CD4-positive, CD25-positive, alpha-beta regulatory T cell (primary cell): Measurements from ENCODE around the gene RAB43. TPM values are rescaled to one million over a fixed set of nuclear protein-coding genes. Genes with fewer than 3 reads are reported as not detected.

Experiments used
- ATAC-seq, 2 donors: fragments of 150-1000 bp; cut with Tn5 transposase; one replicate each; pipeline ENCODE4 v1.10.0; 2021; ENCODE audit warnings: low read depth in 2 of 2, moderate number of reproducible peaks in 2 of 2, moderate library complexity in 1 of 2
- DNase-seq, 3 donors: peaks; one replicate each; pipeline versions ENCODE4 v3.0.0 to v3.0.0-alpha.2; 2012 to 2022; ENCODE audit warnings: mixed read lengths in 1 of 3
- H3K27ac ChIP-seq: one replicate; pipeline ENCODE4 v1.7.0; 2013; ENCODE audit warnings: mild to moderate bottlenecking, low read length; ENCODE audit not compliant: insufficient read depth, poor library complexity, severe bottlenecking
- H3K27me3 ChIP-seq: one replicate; pipeline ENCODE4 v1.7.0; 2013; ENCODE audit warnings: low read length; ENCODE audit not compliant: control insufficient read depth, insufficient read depth
- H3K36me3 ChIP-seq: one replicate; pipeline ENCODE4 v1.7.0; 2013; ENCODE audit warnings: mild to moderate bottlenecking, low read length, moderate library complexity; ENCODE audit not compliant: control insufficient read depth, insufficient read depth
- H3K4me1 ChIP-seq: 2 replicates; pipeline ENCODE4 v1.7.0; 2013; ENCODE audit warnings: mild to moderate bottlenecking, low read length; ENCODE audit not compliant: insufficient read depth, control insufficient read depth, poor library complexity, severe bottlenecking
- H3K4me3 ChIP-seq: one replicate; pipeline ENCODE4 v1.7.0; 2013; ENCODE audit warnings: low read depth, mild to moderate bottlenecking, low read length, moderate library complexity
- H3K9me3 ChIP-seq, 2 experiments: 1 replicate in 1 of 2; 2 replicates in 1 of 2; pipeline ENCODE4 v1.7.0; 2013; ENCODE audit warnings: low read length in 2 of 2, mild to moderate bottlenecking in 1 of 2, moderate library complexity in 1 of 2; ENCODE audit not compliant: control insufficient read depth in 2 of 2
- H3K27ac Mint-ChIP-seq, 3 donors: one replicate each; pipeline ENCODE4 v1.8.0; 2020 to 2022; ENCODE audit warnings: mild to moderate bottlenecking in 3 of 3, mixed read lengths in 3 of 3, moderate library complexity in 2 of 3
- H3K27me3 Mint-ChIP-seq: one replicate; pipeline ENCODE4 v1.8.0; 2022; ENCODE audit warnings: mild to moderate bottlenecking, mixed read lengths
- H3K36me3 Mint-ChIP-seq: one replicate; pipeline ENCODE4 v1.8.0; 2020; ENCODE audit warnings: mixed read lengths
- H3K4me1 Mint-ChIP-seq, 4 donors: one replicate each; pipeline ENCODE4 v1.8.0; 2020 to 2022; ENCODE audit warnings: mixed read lengths in 4 of 4, mild to moderate bottlenecking in 1 of 4
- H3K4me3 Mint-ChIP-seq, 4 donors: one replicate each; pipeline ENCODE4 v1.8.0; 2020 to 2022; ENCODE audit warnings: mild to moderate bottlenecking in 4 of 4, mixed read lengths in 4 of 4, moderate library complexity in 3 of 4
- H3K9me3 Mint-ChIP-seq, 7 donors: one replicate each; pipeline ENCODE4 v1.8.0; 2020 to 2022; ENCODE audit warnings: mixed read lengths in 7 of 7, mild to moderate bottlenecking in 3 of 7, moderate library complexity in 2 of 7
- polyA plus RNA-seq, 4 donors: library from polyadenylated mRNA; unstranded; fragments of 300-500 nt; fragmentation: Illumina TruSeq; gene quantifications; one replicate each; pipeline ENCODE4 v1.2.3, GENCODE V29; 2021
- total RNA-seq: library from RNA; stranded (reverse); gene quantifications from one replicate; pipeline ENCODE4 v1.2.3, GENCODE V29; 2022

RAB43 gene
- total and polyA plus RNA-seq, 5 donors from 2014 or later: 14.5 to 57.2 (median 21.8) TPM

DNA sequence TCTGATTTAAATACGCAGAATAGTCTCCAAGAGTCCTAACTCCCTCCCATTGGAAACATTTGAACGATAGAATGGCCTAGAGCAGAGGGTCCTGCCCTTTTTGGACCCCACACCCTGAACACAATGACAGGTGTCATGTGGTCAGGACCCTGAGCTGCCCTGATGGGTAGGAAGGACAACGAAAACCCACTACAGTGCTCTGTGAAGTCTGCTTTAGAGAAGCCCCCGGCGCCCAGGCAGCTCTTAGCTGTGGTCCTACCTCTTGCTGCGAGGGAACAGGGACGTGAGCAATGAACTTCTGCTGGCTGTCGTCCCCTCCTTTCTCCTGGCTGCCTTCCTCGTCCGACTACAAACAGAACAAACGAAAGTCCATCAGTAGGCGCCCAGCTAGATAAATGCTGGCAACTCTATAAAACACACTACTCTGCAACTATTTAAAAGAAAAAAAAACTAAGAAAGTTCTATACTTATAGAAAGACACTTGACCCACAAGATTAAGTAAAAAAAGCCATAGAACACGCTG is 8.7 kb upstream of the RAB43 start:
- no peaks in the 10 kb centered on the region for H3K4me1 ChIP-seq
- H3K27ac Mint-ChIP-seq: no peak overlapping the region
- H3K36me3 ChIP-seq: peaks cover 58% of the 10 kb centered on the region

DNA sequence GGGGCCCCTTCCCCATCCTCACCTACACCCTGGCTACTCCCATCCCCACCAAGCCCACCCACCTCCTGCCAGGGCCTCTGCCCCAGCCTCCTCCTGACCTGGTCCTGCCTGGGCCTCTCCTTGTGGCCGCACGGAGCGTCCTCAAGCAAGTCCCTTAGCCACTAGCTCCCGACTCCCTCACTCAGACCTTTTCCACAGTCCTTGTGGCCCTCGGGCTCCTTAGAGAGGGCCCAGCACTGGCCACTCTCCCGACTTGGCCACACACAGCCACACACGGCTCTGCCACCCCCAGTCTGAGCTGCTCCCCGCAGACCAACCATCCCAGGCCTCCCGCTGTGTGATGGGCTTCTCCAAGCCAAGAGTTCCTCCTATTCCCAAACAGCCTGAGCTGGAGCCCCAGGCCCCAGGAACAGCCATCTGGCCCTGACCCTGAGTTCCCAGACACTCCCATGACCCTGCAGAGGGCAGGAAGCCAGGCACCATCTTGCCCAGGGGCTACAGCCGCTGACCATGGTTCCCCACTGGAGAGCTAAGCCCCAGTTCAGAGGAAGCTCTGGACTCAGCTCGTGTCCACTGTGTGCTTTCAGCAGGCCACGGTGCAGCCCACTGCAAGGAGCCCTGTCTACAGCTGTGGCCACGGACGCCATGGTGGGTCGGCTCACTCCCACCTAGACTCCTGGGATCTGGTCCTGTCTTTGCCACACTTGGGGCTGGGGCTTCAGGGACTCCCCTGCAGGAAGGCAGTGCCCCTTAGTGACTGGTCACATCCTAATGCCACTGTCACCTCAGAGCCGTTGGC is 7.0 kb upstream of the RAB43 start:
- Histone ChIP-seq H3K4me1 (peaks cover 3% of the 10 kb centered on the region), H3K27me3 (no peaks in the 10 kb centered on the region), H3K36me3 (peaks cover 44% of the 10 kb centered on the region), H3K4me3 (no peak overlapping the region), H3K27ac (no peak overlapping the region), H3K9me3 (no peaks in the 10 kb centered on the region)
- H3K36me3 Mint-ChIP-seq: peaks cover 44% of the 10 kb centered on the region
- peaks cover 8 to 23% (median 12%) of the 10 kb centered on the region in 4 donors for H3K4me1 Mint-ChIP-seq
- no peak overlapping the region for H3K27ac Mint-ChIP-seq
- no peaks in the 10 kb centered on the region for H3K27me3 Mint-ChIP-seq
- H3K9me3 Mint-ChIP-seq: peaks cover 0 to 1% (median 0%) of the 10 kb centered on the region in 7 donors
- DNase-seq: no peak
- peak overlapping the region in 1 of 4 donors; percentile 65 for H3K4me3 Mint-ChIP-seq
- no peak for ATAC-seq

More for the DNA sequence above, 8.7 kb upstream of the RAB43 start:
- no peak for DNase-seq
- no peaks in the 10 kb centered on the region for H3K27me3 Mint-ChIP-seq
- peaks cover 6 to 20% (median 10%) of the 10 kb centered on the region in 4 donors for H3K4me1 Mint-ChIP-seq
- peaks cover 53% of the 10 kb centered on the region for H3K36me3 Mint-ChIP-seq
- no peak overlapping the region for H3K4me3 Mint-ChIP-seq
- Histone ChIP-seq H3K27me3 (no peaks in the 10 kb centered on the region), H3K9me3 (no peaks in the 10 kb centered on the region), H3K27ac (no peak overlapping the region), H3K4me3 (no peak overlapping the region)
- no peak for ATAC-seq
- peaks cover 0 to 1% (median 0%) of the 10 kb centered on the region in 7 donors for H3K9me3 Mint-ChIP-seq

DNA sequence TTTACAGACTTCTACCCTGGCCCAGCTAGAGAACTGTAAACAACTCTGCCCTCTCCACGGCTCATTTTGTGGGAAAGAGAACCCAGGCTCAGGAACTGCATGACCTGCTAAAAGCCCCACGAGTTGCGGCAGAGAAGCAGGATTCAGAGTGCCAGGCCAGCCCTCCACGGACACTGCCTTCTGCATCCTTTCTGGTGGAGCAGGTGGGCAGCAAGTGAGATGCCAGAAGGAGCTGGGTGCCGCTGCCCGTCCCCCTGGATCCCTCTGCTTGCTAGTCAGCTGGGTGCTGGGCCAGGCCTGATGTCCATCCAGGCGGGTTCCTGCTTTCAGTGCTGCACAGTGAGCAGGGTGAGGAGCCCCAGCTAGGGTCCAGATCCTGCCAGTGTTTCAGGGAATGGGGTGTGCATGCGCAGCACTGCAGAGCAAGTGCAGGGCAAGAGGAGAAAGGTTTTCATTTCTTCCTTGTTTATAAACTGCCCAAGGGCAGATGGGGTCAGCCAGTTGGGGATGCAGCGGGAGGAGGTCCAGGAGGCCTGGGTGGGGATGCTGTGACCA is 5.2 kb upstream of the RAB43 start:
- H3K36me3 ChIP-seq: peaks cover 28% of the 10 kb centered on the region
- H3K4me1 Mint-ChIP-seq: peaks cover 8 to 25% (median 16%) of the 10 kb centered on the region in 4 donors
- H3K36me3 Mint-ChIP-seq: peaks cover 28% of the 10 kb centered on the region
- peak overlapping the region; percentile 26 to 89 (median 54) for H3K27ac Mint-ChIP-seq
- H3K4me1 ChIP-seq: peaks cover 20% of the 10 kb centered on the region
- H3K9me3 ChIP-seq: no peaks in the 10 kb centered on the region
- H3K27me3 Mint-ChIP-seq: no peaks in the 10 kb centered on the region
- DNase-seq (no peak), ATAC-seq (no peak)
- no peak overlapping the region for H3K27ac ChIP-seq
- H3K4me3 Mint-ChIP-seq: peak overlapping the region in 1 of 4 donors; percentile 73
- no peaks in the 10 kb centered on the region for H3K27me3 ChIP-seq
- no peak overlapping the region for H3K4me3 ChIP-seq
- no peaks in the 10 kb centered on the region for H3K9me3 Mint-ChIP-seq

DNA sequence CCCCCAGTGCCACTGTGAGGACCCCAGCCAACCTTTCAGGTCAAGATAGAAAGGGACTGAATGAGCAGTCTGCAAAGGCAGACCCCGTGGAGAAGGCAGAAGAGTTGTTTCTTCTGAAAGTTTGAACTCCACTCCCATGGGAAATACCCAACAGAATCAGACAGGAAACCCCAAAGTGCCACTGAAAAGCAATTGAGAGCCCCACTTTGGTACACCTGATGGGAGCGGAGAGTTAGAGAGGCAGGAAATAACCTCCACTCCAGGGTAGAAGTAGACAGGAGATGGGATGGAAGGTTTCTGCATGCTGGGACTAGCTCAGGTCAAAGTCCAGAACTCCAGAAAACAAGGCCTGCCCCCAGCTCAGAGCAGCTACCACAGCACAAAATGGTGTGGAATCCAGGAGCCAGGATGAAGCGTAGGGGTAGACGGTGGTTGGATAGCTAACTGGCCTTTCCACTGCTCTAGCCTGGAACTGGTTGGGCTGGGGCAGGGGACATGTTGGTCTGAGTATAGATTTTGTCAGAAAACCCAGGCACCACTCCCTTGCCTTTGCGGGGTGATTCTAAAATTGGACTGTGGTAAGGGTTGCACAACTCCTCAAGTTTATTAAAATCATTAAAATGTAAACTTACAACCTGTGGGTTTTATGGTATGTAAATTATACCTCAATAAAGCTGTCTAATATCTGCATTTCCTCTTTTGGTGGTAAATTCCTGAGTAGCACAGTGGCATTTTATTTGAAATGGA is 1.9 kb upstream of the RAB43 start:
- H3K4me1 ChIP-seq: peaks cover 40% of the 10 kb centered on the region
- H3K36me3 ChIP-seq: no peaks in the 10 kb centered on the region
- H3K9me3 Mint-ChIP-seq: peaks cover 0 to 1% (median 0%) of the 10 kb centered on the region in 7 donors
- no peaks in the 10 kb centered on the region for H3K27me3 ChIP-seq
- ATAC-seq: no peak
- H3K4me1 Mint-ChIP-seq: peaks cover 6 to 35% (median 21%) of the 10 kb centered on the region in 4 donors
- peak overlapping the region; percentile 80 for H3K27ac ChIP-seq
- peak overlapping the region; percentile 7 for H3K4me3 ChIP-seq
- peak in 2 of 3 donors; percentile 21 to 39 for DNase-seq
- no peaks in the 10 kb centered on the region for H3K27me3 Mint-ChIP-seq
- peak overlapping the region; percentile 76 to 91 (median 87) for H3K4me3 Mint-ChIP-seq
- peaks cover 11% of the 10 kb centered on the region for H3K36me3 Mint-ChIP-seq
- H3K27ac Mint-ChIP-seq: peak overlapping the region; percentile 57 to 91 (median 84)
- no peaks in the 10 kb centered on the region for H3K9me3 ChIP-seq

DNA sequence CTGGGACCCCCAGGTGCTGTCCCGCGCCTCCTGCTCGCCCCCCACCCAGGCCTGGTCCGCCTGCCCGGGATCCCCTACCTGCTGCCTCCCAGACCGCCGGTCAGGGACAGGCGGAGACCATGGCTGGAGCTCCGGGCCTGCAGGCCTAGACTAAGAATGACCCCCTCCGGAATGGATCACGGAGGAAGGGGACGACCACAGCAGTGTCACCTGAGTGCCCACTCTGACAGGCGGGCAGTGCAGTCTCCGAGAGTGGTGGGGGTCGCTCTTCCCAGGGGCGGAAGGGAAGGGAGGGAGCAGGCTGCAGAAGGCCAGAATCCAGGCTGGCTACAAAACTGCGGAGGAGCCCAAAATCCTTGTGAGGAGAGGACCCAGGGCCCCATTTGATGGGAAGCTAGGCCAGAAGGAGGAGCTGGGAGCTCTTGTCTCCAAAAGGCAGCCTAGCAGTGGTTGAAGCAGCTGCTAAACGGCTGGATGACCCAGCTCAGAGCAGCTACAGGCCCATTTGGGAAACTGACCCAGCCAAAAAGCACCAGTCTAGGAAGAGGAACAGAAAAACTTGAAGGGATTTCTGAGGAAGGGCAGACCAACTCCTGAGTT is 908 bp upstream of the RAB43 start:
- Histone ChIP-seq H3K36me3 (peaks cover 5% of the 10 kb centered on the region), H3K27ac (peak overlapping the region; percentile 80), H3K4me3 (no peak overlapping the region), H3K9me3 (no peaks in the 10 kb centered on the region), H3K27me3 (no peaks in the 10 kb centered on the region), H3K4me1 (peaks cover 50% of the 10 kb centered on the region)
- Mint-ChIP-seq H3K36me3 (peaks cover 19% of the 10 kb centered on the region), H3K4me3 (peak overlapping the region; percentile 86 to 91 (median 88)), H3K27ac (peak overlapping the region; percentile 57 to 91 (median 84)), H3K4me1 (peaks cover 7 to 41% (median 30%) of the 10 kb centered on the region in 4 donors), H3K27me3 (no peaks in the 10 kb centered on the region), H3K9me3 (peaks cover 0 to 1% (median 0%) of the 10 kb centered on the region in 7 donors)
- no peak for ATAC-seq
- peak in 1 of 3 donors; percentile 22 for DNase-seq

DNA sequence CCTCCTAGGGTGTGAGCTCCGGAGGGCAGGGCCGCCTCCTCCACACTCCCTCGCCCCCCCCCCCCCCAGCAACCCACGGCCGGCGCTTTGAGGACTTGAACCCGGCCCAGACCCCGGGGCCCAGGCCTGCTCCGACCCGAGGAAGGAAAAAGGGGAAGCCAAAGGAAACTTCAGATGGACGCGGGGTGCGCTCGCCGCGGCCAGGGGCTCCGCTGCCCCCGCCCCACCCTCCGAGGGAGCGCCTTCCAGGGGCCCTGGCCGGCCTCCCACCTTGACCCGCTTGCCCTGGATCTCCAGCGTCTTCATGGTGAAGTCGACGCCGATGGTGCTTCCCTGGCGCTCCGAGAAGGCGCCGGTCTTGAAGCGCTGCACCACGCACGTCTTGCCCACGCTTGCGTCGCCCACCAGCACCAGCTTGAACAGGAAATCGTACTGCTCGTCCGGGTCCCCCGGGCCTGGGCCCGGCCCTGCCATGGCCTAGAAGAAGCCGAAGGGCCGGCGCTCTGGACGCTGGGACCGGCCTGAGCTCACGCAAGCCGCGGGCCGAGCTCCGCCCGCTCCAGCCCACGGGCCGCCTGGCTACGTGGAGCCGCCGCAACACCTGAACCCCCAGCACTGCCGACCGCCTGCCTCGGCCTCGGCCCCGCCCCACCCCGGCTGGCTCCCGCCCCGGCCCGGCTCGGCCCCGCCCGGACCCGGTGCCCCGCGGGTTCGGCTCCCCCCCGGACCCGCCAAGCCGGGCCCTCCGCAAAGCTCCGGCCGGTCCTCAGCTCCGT is 400 bp downstream of the RAB43 start:
- Mint-ChIP-seq H3K27ac (peak overlapping the region; percentile 95 to 97 (median 95)), H3K36me3 (peaks cover 29% of the 10 kb centered on the region), H3K4me3 (peak overlapping the region; percentile 93 to 98 (median 96)), H3K27me3 (no peaks in the 10 kb centered on the region), H3K9me3 (peaks cover 0 to 1% (median 0%) of the 10 kb centered on the region in 7 donors), H3K4me1 (peaks cover 17 to 55% (median 39%) of the 10 kb centered on the region in 4 donors)
- Histone ChIP-seq H3K4me1 (peaks cover 63% of the 10 kb centered on the region), H3K36me3 (peaks cover 6% of the 10 kb centered on the region), H3K9me3 (no peaks in the 10 kb centered on the region), H3K27ac (peak overlapping the region; percentile 90), H3K27me3 (no peaks in the 10 kb centered on the region), H3K4me3 (peak overlapping the region; percentile 98)
- DNase-seq (peak in 2 of 3 donors; percentile 58 to 77), ATAC-seq (peak; percentile 17 to 23)
